NB4 (cell line): ENCODE measurements around the gene CCDC134.

Experiments used
- DNase-seq: peaks from one replicate; pipeline ENCODE4 v3.0.0; 2010; ENCODE audit warnings: low read depth
- H3K4me3 ChIP-seq: one replicate; pipeline ENCODE4 v1.5.1; 2011; ENCODE audit warnings: mild to moderate bottlenecking, low read depth, low read length, moderate library complexity
- CTCF ChIP-seq: IDR thresholded peaks from one replicate; pipeline ENCODE4 v1.5.1; 2012; ENCODE audit warnings: low read depth, low read length
- MYC ChIP-seq: IDR thresholded peaks from 2 replicates; pipeline ENCODE4 v1.6.1; 2011; ENCODE audit warnings: low read depth, low read length
- POLR2A ChIP-seq: IDR thresholded peaks from 2 replicates; pipeline ENCODE4 v1.6.1; 2011; ENCODE audit warnings: mild to moderate bottlenecking; ENCODE audit not compliant: insufficient read length; ENCODE audit errors: extremely low read depth
- TF ChIP-seq, protein P1 (sequence below): IDR thresholded peaks from 2 replicates; pipeline ENCODE4 v1.6.1; 2011; ENCODE audit warnings: low read depth, low read length

Gene CCDC134

DNA sequence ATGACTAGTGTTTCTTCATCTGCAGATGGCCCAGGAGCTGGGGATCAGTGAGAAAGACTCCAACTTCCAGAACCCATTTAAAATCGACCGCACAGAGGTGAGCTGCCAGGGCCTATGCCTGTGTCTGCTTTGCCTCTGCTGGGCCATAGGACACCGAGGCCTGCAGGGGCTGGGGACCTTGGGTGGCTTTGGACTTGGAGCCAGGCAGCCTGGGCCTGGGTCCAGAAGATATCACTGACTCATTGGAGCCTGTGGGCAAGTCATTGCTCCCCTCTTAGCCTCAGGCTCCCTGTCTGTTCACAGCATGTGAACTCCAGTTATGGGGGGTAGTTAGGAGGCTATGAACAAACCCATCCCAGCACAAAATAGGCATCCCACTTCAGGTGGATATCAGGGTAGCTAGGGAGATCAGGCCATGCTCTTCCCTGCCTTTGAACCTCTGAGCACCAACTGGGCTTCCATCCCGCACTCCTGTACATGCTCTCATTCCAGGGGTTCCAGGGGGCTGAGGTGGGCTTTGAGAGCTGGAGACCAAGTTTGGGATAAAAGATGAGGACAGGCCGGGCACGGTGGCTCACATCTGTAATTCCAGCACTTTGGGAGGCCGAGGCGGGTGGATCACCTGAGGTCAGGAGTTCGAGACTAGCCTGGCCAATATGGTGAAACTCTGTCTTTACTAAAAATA, 13.4 kb downstream of the CCDC134 start:
- DNase-seq, result no peak
- TF ChIP-seq MYC (no peak), POLR2A (no peak), CTCF (no peak)
- TF ChIP-seq, protein P1, sequence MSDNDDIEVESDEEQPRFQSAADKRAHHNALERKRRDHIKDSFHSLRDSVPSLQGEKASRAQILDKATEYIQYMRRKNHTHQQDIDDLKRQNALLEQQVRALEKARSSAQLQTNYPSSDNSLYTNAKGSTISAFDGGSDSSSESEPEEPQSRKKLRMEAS, result no peak
- H3K4me3 ChIP-seq, result no peak overlapping the region

- TF ChIP-seq CTCF, result no peak
- no peak for TF ChIP-seq POLR2A
- TF ChIP-seq, protein P1, result no peak
- no peak for TF ChIP-seq MYC
- H3K4me3 ChIP-seq, result no peak overlapping the region
- no peak for DNase-seq
These were observed 15.2 kb downstream of the CCDC134 start for GRCh38 chr22:41815716-41816115.

DNA sequence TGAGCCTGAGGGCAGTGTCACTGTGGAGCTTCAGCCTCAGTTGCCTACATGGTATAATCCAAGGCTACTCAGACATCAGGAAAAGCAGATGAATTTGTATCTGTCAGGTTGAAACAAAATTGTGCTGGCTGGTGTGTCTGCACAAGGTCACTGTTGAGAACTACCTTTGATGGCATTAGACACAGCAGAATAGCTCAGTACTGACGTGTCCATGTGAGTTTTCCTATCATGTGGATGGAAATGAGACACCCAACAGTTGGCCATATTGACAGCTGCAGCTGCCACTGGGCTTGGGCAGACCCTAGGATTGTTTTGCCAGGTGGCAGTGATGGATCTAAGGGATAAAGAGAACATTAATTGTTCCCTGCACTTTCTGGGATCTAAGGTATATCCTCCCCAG, 15.8 kb downstream of the CCDC134 start:
- no peak for DNase-seq
- TF ChIP-seq CTCF (no peak), POLR2A (no peak), MYC (no peak)
- TF ChIP-seq, protein P1, result no peak
- H3K4me3 ChIP-seq, result no peak overlapping the region

- no peak for DNase-seq
- TF ChIP-seq, protein P1, result no peak
- no peak for TF ChIP-seq CTCF
- no peak for TF ChIP-seq MYC
- no peak overlapping the region for H3K4me3 ChIP-seq
These were observed 16.4 kb downstream of the CCDC134 start for GRCh38 chr22:41816871-41817270.

- TF ChIP-seq MYC (no peak), POLR2A (no peak), CTCF (no peak)
- TF ChIP-seq, protein P1, result no peak
- no peak overlapping the region for H3K4me3 ChIP-seq
- DNase-seq, result no peak
These were observed 17.5 kb downstream of the CCDC134 start for GRCh38 chr22:41818011-41818410.

- DNase-seq, result no peak
- TF ChIP-seq CTCF, result no peak
- no peak for TF ChIP-seq POLR2A
- no peak for TF ChIP-seq MYC
- TF ChIP-seq, protein P1, result no peak
- no peak overlapping the region for H3K4me3 ChIP-seq
These were observed 18.1 kb downstream of the CCDC134 start for GRCh38 chr22:41818596-41818995.
